IMR-90 (cell line): ENCODE results near the gene KCNMA1. TPM values are rescaled to one million over a fixed set of nuclear protein-coding genes. Genes with fewer than 3 reads are reported as not detected.
A peak's percentile ranks its signal among the peaks of the same experiment; 100 is the strongest.

ENCODE experiments used
- ATAC-seq: fragments of 200-7000 bp; cut with Tn5 transposase; 2 replicates; pipeline ENCODE4 v1.9.1; 2020; ENCODE audit warnings: low read depth, mild to moderate bottlenecking, moderate library complexity
- BruUV-seq: library from RNA; stranded (reverse); fragments of 400-500 nt; replicated peaks from 2 replicates; lab custom pipeline; 2021; lab: Mats Ljungman, UMichigan
- CTCF ChIA-PET: fragments of 300-600 bp; formaldehyde crosslinking; extraction: SDS; loops from one replicate; lab custom pipeline; 2021; ENCODE audit warnings: antibody characterized with exemption; lab: Yijun Ruan, JAX
- POLR2A ChIA-PET: fragments of 300-600 bp; sonication (Branson Sonifier 250); formaldehyde crosslinking; loops from one replicate; lab custom pipeline; 2022; ENCODE audit warnings: antibody characterized with exemption; ENCODE audit not compliant: unreplicated experiment; lab: Charles Lee
- DNase-seq: peaks from one replicate; pipeline ENCODE4 v3.0.0; 2013
- H2AFZ ChIP-seq: replicated peaks from 2 replicates; pipeline ENCODE3; 2013; ENCODE audit warnings: low read length, mild to moderate bottlenecking; ENCODE audit not compliant: poor library complexity
- H2AK5ac ChIP-seq: 2 replicates; pipeline ENCODE4 v1.6.1; 2013; ENCODE audit warnings: low read depth, low read length, inconsistent platforms
- H2AK9ac ChIP-seq: replicated peaks from 2 replicates; pipeline ENCODE3; 2013; ENCODE audit warnings: mild to moderate bottlenecking, low read depth, low read length, moderate library complexity; ENCODE audit not compliant: poor library complexity
- H2BK120ac ChIP-seq: 2 replicates; pipeline ENCODE4 v1.6.1; 2013; ENCODE audit warnings: low read depth, low read length, inconsistent platforms
- H2BK15ac ChIP-seq: 3 replicates; pipeline ENCODE4 v1.6.1; 2013; ENCODE audit warnings: low read depth, low read length, inconsistent platforms
- H2BK20ac ChIP-seq: 2 replicates; pipeline ENCODE4 v1.6.1; 2013; ENCODE audit warnings: low read depth, mild to moderate bottlenecking, inconsistent platforms, low read length, moderate library complexity
- H2BK5ac ChIP-seq: 2 replicates; pipeline ENCODE4 v1.6.1; 2013; ENCODE audit warnings: mild to moderate bottlenecking, low read depth, low read length, inconsistent platforms; ENCODE audit not compliant: poor library complexity, severe bottlenecking
- H3K14ac ChIP-seq: replicated peaks from 2 replicates; pipeline ENCODE4 v1.6.1; 2013; ENCODE audit warnings: low read depth, low read length, inconsistent platforms
- H3K18ac ChIP-seq: 2 replicates; pipeline ENCODE4 v1.6.1; 2013; ENCODE audit warnings: low read depth, low read length, control low read depth
- H3K23ac ChIP-seq: 2 replicates; pipeline ENCODE4 v1.6.1; 2013; ENCODE audit warnings: low read depth, low read length, inconsistent platforms
- H3K27ac ChIP-seq: 2 replicates; pipeline ENCODE4 v1.5.1; 2013; ENCODE audit warnings: mild to moderate bottlenecking, control low read depth, low read length; ENCODE audit not compliant: insufficient read depth
- H3K27me3 ChIP-seq: 2 replicates; pipeline ENCODE4 v1.6.1; 2013; ENCODE audit warnings: low read length; ENCODE audit not compliant: control insufficient read depth, insufficient read depth
- H3K36me3 ChIP-seq: 2 replicates; pipeline ENCODE4 v1.6.1; 2013; ENCODE audit warnings: low read length, mixed read lengths; ENCODE audit not compliant: control insufficient read depth, insufficient read depth
- H3K4ac ChIP-seq: 2 replicates; pipeline ENCODE4 v1.6.1; 2013; ENCODE audit warnings: low read depth, low read length, inconsistent platforms
- H3K4me1 ChIP-seq: 2 replicates; pipeline ENCODE4 v1.6.1; 2013; ENCODE audit warnings: low read length, mixed read lengths; ENCODE audit not compliant: control insufficient read depth, insufficient read depth
- H3K4me2 ChIP-seq: 2 replicates; pipeline ENCODE4 v1.6.1; 2013; ENCODE audit warnings: low read depth, mild to moderate bottlenecking, control low read depth, low read length, moderate library complexity
- H3K4me3 ChIP-seq: 2 replicates; pipeline ENCODE4 v1.5.1; 2013; ENCODE audit warnings: low read depth, mild to moderate bottlenecking, control low read depth, low read length, moderate library complexity; ENCODE audit not compliant: insufficient read depth
- H3K56ac ChIP-seq: 2 replicates; pipeline ENCODE4 v1.6.1; 2013; ENCODE audit warnings: low read length, inconsistent platforms; ENCODE audit not compliant: insufficient read depth; ENCODE audit errors: extremely low read depth
- H3K79me1 ChIP-seq, 2 experiments: 2 replicates each; pipeline ENCODE4 v1.6.1; 2013; ENCODE audit warnings: low read length in 2 of 2, inconsistent platforms in 1 of 2, low read depth in 1 of 2
- H3K9ac ChIP-seq: 2 replicates; pipeline ENCODE4 v1.6.1; 2013; ENCODE audit warnings: low read depth, low read length, control low read depth
- H3K9me1 ChIP-seq: 2 replicates; pipeline ENCODE4 v1.6.1; 2013; ENCODE audit warnings: low read length, inconsistent platforms; ENCODE audit not compliant: insufficient read depth
- H3K9me3 ChIP-seq: 2 replicates; pipeline ENCODE4 v1.6.1; 2013; ENCODE audit warnings: low read length; ENCODE audit not compliant: control insufficient read depth, insufficient read depth
- H4K20me1 ChIP-seq: 2 replicates; pipeline ENCODE4 v1.6.1; 2013; ENCODE audit warnings: low read length, inconsistent platforms; ENCODE audit not compliant: insufficient read depth
- H4K5ac ChIP-seq: 2 replicates; pipeline ENCODE4 v1.6.1; 2013; ENCODE audit warnings: mild to moderate bottlenecking, low read depth, low read length, control low read depth
- H4K8ac ChIP-seq, 2 experiments: 2 replicates each; pipeline ENCODE4 v1.6.1; 2013; ENCODE audit warnings: low read depth in 2 of 2, low read length in 2 of 2, control low read depth in 1 of 2, inconsistent platforms in 1 of 2
- H4K91ac ChIP-seq: 2 replicates; pipeline ENCODE4 v1.6.1; 2013; ENCODE audit warnings: low read depth, low read length, inconsistent platforms; ENCODE audit not compliant: insufficient read depth
- CHD1 ChIP-seq: IDR thresholded peaks from 2 replicates; pipeline ENCODE4 v1.6.1; 2012; ENCODE audit warnings: low read depth, low read length, improper control_type of control experiment
- ELK1 ChIP-seq: fragments of 150-350 bp; IDR thresholded peaks from 2 replicates; pipeline ENCODE4 v1.6.1; 2016; ENCODE audit warnings: low read depth, mild to moderate bottlenecking, low read length, moderate library complexity, borderline replicate concordance
- SMC3 ChIP-seq: fragments of 150-350 bp; IDR thresholded peaks from 2 replicates; pipeline ENCODE4 v1.6.1; 2016; ENCODE audit warnings: low read depth, mild to moderate bottlenecking, antibody characterized with exemption, low read length, moderate library complexity
- WGBS, 2 experiments: methylation state at CpG; one replicate each; pipeline versions ENCODE4 v1.1.5 to v1.1.7; 2013; ENCODE audit warnings: missing lambda C conversion rate in 2 of 2; ENCODE audit not compliant: insufficient read length in 1 of 2; ENCODE audit errors: extremely low coverage in 2 of 2; 5-methylcytosine and 5-hydroxymethylcytosine counted together
- dilution Hi-C: fragments of 300-500 bp; cut with HindIII; formaldehyde crosslinking; loops from one replicate; pipeline ENCODE4 v1.14.3; 2018; ENCODE audit warnings: low sequenced_read_pairs; ENCODE audit not compliant: unreplicated experiment
- in situ Hi-C: fragments of 300-500 bp; cut with MboI; formaldehyde crosslinking; loops from 3 replicates; pipeline ENCODE4 v1.14.3; 2019; ENCODE audit warnings: low sequenced_read_pairs, inconsistent platforms, mixed read lengths
- intact Hi-C: fragments of 100-400 bp; cut with micrococcal nuclease; formaldehyde crosslinking; loops from 2 replicates; pipeline ENCODE4 v1.10.0; 2022
- polyA plus RNA-seq, 3 experiments: library from polyadenylated mRNA; depleted of rRNA; stranded (reverse); fragments of >200 nt; gene quantifications; 2 replicates each; pipeline ENCODE4 v1.2.3, GENCODE V29; 2012; ENCODE audit warnings: low replicate concordance in 1 of 3
- total RNA-seq: library from RNA; depleted of rRNA; stranded (reverse); fragments of >200 nt; gene quantifications from 2 replicates; pipeline ENCODE4 v1.2.3, GENCODE V29; 2012

The KCNMA1 gene
- total and polyA plus RNA-seq, 2 of the 4 experiments (the other 2 are of a cell fraction), result 25.6 to 29.6 TPM

DNA sequence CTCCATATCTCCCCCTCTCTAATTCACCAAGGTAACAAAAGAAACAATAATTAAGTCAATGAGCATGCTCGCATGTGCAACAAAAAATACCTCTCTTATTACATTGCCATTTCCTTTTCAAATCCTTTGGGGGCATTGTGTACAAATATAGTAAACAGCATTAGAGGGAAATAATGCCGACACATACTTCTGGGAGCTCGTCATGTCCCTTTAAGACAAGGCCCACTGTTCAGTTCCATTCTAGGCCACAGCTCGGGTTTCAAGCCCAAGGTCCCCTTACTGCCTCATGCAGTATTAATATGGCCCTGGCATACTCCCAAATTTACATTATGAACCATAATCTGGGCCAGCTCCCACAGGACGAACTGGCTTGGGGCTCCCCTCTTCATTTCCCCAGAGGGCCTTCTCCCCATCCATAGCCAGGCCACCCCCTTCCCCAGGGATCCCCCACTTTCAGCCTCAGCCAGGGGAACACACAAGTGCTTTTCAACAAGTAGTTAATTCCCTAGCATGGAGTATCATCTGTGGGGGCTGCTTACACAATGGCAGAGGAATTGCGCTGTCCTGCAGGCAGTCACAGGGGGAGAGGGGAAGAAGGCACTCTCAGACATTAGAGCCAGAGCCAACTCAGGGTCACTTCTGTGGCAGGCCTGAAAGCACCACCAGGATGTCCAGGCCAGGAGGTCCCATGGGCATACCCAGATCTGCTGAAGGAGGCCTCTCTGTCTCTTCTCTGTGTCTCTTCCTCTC, 110.6 kb downstream of the KCNMA1 start:
- Histone ChIP-seq H2AK5ac (peak overlapping the region; percentile 97), H4K8ac (peak overlapping the region; percentile 33 to 64; a peak in 3 of 4 replicates), H3K9me3 (no peaks in the 10 kb centered on the region), H3K23ac (peak overlapping the region; percentile 39), H3K36me3 (no peaks in the 10 kb centered on the region), H2BK20ac (peak overlapping the region; percentile 87), H3K27me3 (no peaks in the 10 kb centered on the region), H4K5ac (peak overlapping the region; percentile 65), H2AFZ (peak overlapping the region; percentile 47), H2BK120ac (peak overlapping the region; percentile 95), H3K56ac (peak overlapping the region; percentile 46; the same call in 1 of the 2 replicates), H3K4me2 (no peak overlapping the region), H2BK5ac (peak overlapping the region; percentile 61), H3K4me1 (peaks cover 36% of the 10 kb centered on the region), H3K14ac (peak overlapping the region; percentile 88), H3K4ac (peak overlapping the region; percentile 98), H4K20me1 (peaks cover 3% of the 10 kb centered on the region; the same call in 1 of the 2 replicates), H2BK15ac (peak overlapping the region; percentile 78; the same call in 2 of the 3 replicates), H3K9me1 (peaks cover 40% of the 10 kb centered on the region), H3K27ac (peak overlapping the region; percentile 36), H3K18ac (peak overlapping the region; percentile 42), H3K79me1 (peaks cover 0 to 26% of the 10 kb centered on the region in 2 experiments; a peak in 2 of 4 replicates), H3K4me3 (no peak overlapping the region), H4K91ac (peak overlapping the region; percentile 89), H2AK9ac (peak overlapping the region; percentile 84), H3K9ac (0 out of 2 replicates have a peak overlapping the region, but pooled peaks have one; percentile 9)
- dilution Hi-C loops (no loop called here), intact Hi-C loops (no loop called here), in situ Hi-C loops (no loop called here)
- TF ChIP-seq CHD1 (no peak), ELK1 (no peak), SMC3 (no peak)
- 24% methylated on average over 2 of the region's 6 CpGs; no CpG with 5 or more reads in 1 of the 2 experiments for WGBS, 2 experiments
- DNase-seq, result no peak
- ChIA-PET POLR2A (no interaction called here), CTCF (interaction anchor here (1.4 kb wide), 1 partner anchor 21 kb away, joined by 7 read pairs; no protein-coding TSS in a partner anchor)
- peak; percentile 11; the same call in 1 of the 2 replicates for ATAC-seq
- no TSS peak for BruUV-seq
